H1 (cell line): Measurements from ENCODE around the gene ATP5PB. TPM values are rescaled to one million over a fixed set of nuclear protein-coding genes. Genes with fewer than 3 reads are reported as not detected.
A peak's percentile ranks its signal among the peaks of the same experiment; 100 is the strongest.

Experiments used
- BACH1 ChIP-seq: IDR thresholded peaks from 2 replicates; pipeline ENCODE4 v1.6.1; 2012; ENCODE audit warnings: low read length, improper control_type of control experiment
- CHD1 ChIP-seq: IDR thresholded peaks from 2 replicates; pipeline ENCODE4 v1.6.1; 2012; ENCODE audit warnings: low read depth, low read length, improper control_type of control experiment
- CHD2 ChIP-seq: IDR thresholded peaks from 2 replicates; pipeline ENCODE4 v1.6.1; 2012; ENCODE audit warnings: low read length, improper control_type of control experiment
- CREB1 ChIP-seq: IDR thresholded peaks from 2 replicates; pipeline ENCODE4 v1.6.1; 2012; ENCODE audit warnings: inconsistent platforms
- CTCF ChIP-seq, 3 experiments: IDR thresholded peaks; 1 replicate in 2 of 3; 2 replicates in 1 of 3; pipeline versions ENCODE4 v1.5.1 to v1.6.1; 2011; ENCODE audit warnings: low read length in 3 of 3, mild to moderate bottlenecking in 3 of 3, inconsistent platforms in 2 of 3, low read depth in 1 of 3, moderate library complexity in 1 of 3; ENCODE audit not compliant: insufficient read depth in 1 of 3; ENCODE audit errors: control extremely low read depth in 1 of 3
- FOSL1 ChIP-seq: IDR thresholded peaks from 2 replicates; pipeline ENCODE4 v1.6.1; 2011; ENCODE audit warnings: mild to moderate bottlenecking, low read depth, low read length, moderate library complexity; ENCODE audit not compliant: insufficient read depth
- JUND ChIP-seq: IDR thresholded peaks from 2 replicates; pipeline ENCODE4 v1.6.1; 2011; ENCODE audit warnings: mild to moderate bottlenecking, improper control_type of control experiment, low read length
- KDM1A ChIP-seq: fragments of 200-600, 300-600 bp; sonication (generic); IDR thresholded peaks from 2 replicates; pipeline ENCODE4 v1.7.1; 2016; ENCODE audit warnings: mild to moderate bottlenecking, low read length, borderline replicate concordance
- POLR2AphosphoS5 ChIP-seq: IDR thresholded peaks from 2 replicates; pipeline ENCODE4 v1.6.1; 2011; ENCODE audit warnings: low read depth, low read length
- RAD21 ChIP-seq, 2 experiments: IDR thresholded peaks in 1 of 2; conservative IDR thresholded peaks in 1 of 2; 2 replicates each; pipeline ENCODE4 v1.6.1; 2011; ENCODE audit warnings: low read depth in 2 of 2, low read length in 2 of 2, improper control_type of control experiment in 1 of 2, inconsistent platforms in 1 of 2, mild to moderate bottlenecking in 1 of 2, moderate library complexity in 1 of 2
- RNF2 ChIP-seq: fragments of 200-900, 300-1000 bp; sonication (generic); IDR thresholded peaks from 2 replicates; pipeline ENCODE4 v1.7.1; 2016; ENCODE audit warnings: borderline replicate concordance, low read depth, mild to moderate bottlenecking, antibody characterized with exemption, low read length; ENCODE audit not compliant: poor library complexity, severe bottlenecking; ENCODE audit errors: missing control alignments
- TAF1 ChIP-seq: IDR thresholded peaks from 2 replicates; pipeline ENCODE4 v1.6.1; 2011; ENCODE audit warnings: mild to moderate bottlenecking, low read depth, low read length
- polyA plus RNA-seq, 7 experiments: library from polyadenylated mRNA; depleted of rRNA in 3 of 7; stranded (reverse) in 5 of 7; unstranded in 2 of 7; fragments of >200 nt in 5 of 7; fragments of 200-250 nt in 2 of 7; gene quantifications; 1 replicate in 5 of 7; 2 replicates in 1 of 7; 4 replicates in 1 of 7; pipeline versions ENCODE4 v1.2.1 to v1.2.3, GENCODE V29; 2011 to 2013; ENCODE audit warnings: missing spikeins in 2 of 7, mixed read lengths in 2 of 7
- total RNA-seq: library from RNA; stranded (reverse); fragmentation: NEBNext Ultra II Directional; extraction: Animal tissue kit (Norgen Biotek cat#: 25700); gene quantifications from 2 replicates; pipeline ENCODE4 v1.2.1, GENCODE V29; 2021

ATP5PB gene
- total and polyA plus RNA-seq, 2 of the 8 experiments (the other 6 are each of a cell fraction or from before 2014, with no cell fraction given) = 232 to 262 TPM

GRCh38 chr1:111481387-111482221, 32.3 kb downstream of the ATP5PB start (continued):
- peak; percentile 84 to 92 (median 84) for TF ChIP-seq CTCF (IDR thresholded peaks at IDR 0.05; ENCODE audit: control extremely low read depth in 1 of 3, insufficient read depth in 1 of 3, low read depth in 1 of 3, low read length in 3 of 3)
- no peak for TF ChIP-seq CHD1
- TF ChIP-seq FOSL1 = no peak
- TF ChIP-seq TAF1 = no peak
- TF ChIP-seq CREB1 = no peak
- no peak for TF ChIP-seq JUND
- no peak for TF ChIP-seq RNF2
- no peak for TF ChIP-seq CHD2
- peak; percentile 97 for TF ChIP-seq RAD21 (IDR thresholded peaks at IDR 0.05 in 1 of 2, conservative IDR thresholded peaks at IDR 0.05 in 1 of 2; ENCODE audit: low read depth in 2 of 2, low read length in 2 of 2)
- TF ChIP-seq BACH1 = no peak
- no peak for TF ChIP-seq KDM1A
- no peak for TF ChIP-seq POLR2AphosphoS5
